GM21786 (cell line): ENCODE measurements around the gene RBFOX1.

Source experiments
- ATAC-seq: cut with Tn5 transposase; IDR thresholded peaks from one replicate; pipeline ENCODE4 v1.9.1; 2021; ENCODE audit not compliant: unreplicated experiment

Gene RBFOX1

GRCh38 chr16:7332611-7333010, at the start of gene RBFOX1:
Gene RBFOX1, plus strand, starts transcription at chr16:7332845.
- no peak for ATAC-seq

- no peak for ATAC-seq
Observed at GRCh38 chr16:7284780-7285179, 47.9 kb upstream of the RBFOX1 start.

- no peak for ATAC-seq
Observed at GRCh38 chr16:7285520-7285919, 47.1 kb upstream of the RBFOX1 start.

- ATAC-seq = no peak
Observed at GRCh38 chr16:7289299-7289698, 43.3 kb upstream of the RBFOX1 start.

GRCh38 chr16:7290682-7291081, 42.0 kb upstream of the RBFOX1 start:
- no peak for ATAC-seq

GRCh38 chr16:7294020-7294419, 38.6 kb upstream of the RBFOX1 start:
- ATAC-seq = no peak

- no peak for ATAC-seq
Observed at GRCh38 chr16:7303052-7303610, 29.5 kb upstream of the RBFOX1 start.

GRCh38 chr16:7303660-7304200, 28.9 kb upstream of the RBFOX1 start:
- no peak for ATAC-seq

- ATAC-seq = no peak
Observed at GRCh38 chr16:7304279-7304678, 28.4 kb upstream of the RBFOX1 start.

GRCh38 chr16:7304958-7305357, 27.7 kb upstream of the RBFOX1 start:
- ATAC-seq = no peak

GRCh38 chr16:7313170-7313569, 19.5 kb upstream of the RBFOX1 start:
- no peak for ATAC-seq

GRCh38 chr16:7314163-7314562, 18.5 kb upstream of the RBFOX1 start:
- no peak for ATAC-seq

- no peak for ATAC-seq
Observed at GRCh38 chr16:7315813-7316212, 16.8 kb upstream of the RBFOX1 start.

GRCh38 chr16:7316281-7316888, 16.3 kb upstream of the RBFOX1 start:
- no peak for ATAC-seq

GRCh38 chr16:7317982-7318381, 14.7 kb upstream of the RBFOX1 start:
- no peak for ATAC-seq

- no peak for ATAC-seq
Observed at GRCh38 chr16:7318686-7319085, 14.0 kb upstream of the RBFOX1 start.

GRCh38 chr16:7319514-7319913, 13.1 kb upstream of the RBFOX1 start:
- no peak for ATAC-seq

GRCh38 chr16:7321661-7322060, 11.0 kb upstream of the RBFOX1 start:
- no peak for ATAC-seq

GRCh38 chr16:7324321-7324720, 8.3 kb upstream of the RBFOX1 start:
- no peak for ATAC-seq

- no peak for ATAC-seq
Observed at GRCh38 chr16:7325834-7326233, 6.8 kb upstream of the RBFOX1 start.

- no peak for ATAC-seq
Observed at GRCh38 chr16:7330709-7331108, 1.9 kb upstream of the RBFOX1 start.

GRCh38 chr16:7331997-7332396, 648 bp upstream of the RBFOX1 start:
- no peak for ATAC-seq

GRCh38 chr16:7333180-7333725, 608 bp downstream of the RBFOX1 start:
- ATAC-seq = no peak
